Measurements from ENCODE around the gene GLRA1.

GLRA1 gene

DNA sequence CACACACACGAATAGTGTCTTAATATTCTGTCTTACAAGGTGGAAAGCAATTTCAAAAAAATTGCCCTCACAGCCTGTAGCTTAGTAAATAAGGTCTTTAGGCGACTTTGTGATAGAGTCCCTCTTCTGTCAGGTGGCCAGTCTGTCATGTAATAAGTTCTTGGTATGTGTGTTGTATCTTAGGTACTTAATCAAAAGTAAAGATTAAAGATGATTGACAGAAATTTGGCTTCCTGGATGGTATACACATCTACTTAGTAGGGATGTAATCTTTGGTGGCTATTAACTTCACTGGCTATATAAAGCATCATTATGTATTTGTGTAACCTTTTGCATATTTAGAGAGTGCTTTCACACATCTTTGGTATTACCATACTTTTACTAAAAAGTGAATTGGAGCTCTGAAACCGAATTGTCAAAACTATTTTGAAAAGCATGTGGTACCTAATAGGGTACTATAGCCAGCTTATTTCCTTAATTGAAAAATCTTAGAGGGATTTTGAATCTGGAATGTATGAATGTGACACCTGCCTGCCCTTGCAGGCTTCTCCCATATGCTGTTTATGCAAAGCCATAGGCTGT is 149.5 kb downstream of the GLRA1 start:
- no peak for DNase-seq (ENCODE audit: low read depth, low spot score)

DNA sequence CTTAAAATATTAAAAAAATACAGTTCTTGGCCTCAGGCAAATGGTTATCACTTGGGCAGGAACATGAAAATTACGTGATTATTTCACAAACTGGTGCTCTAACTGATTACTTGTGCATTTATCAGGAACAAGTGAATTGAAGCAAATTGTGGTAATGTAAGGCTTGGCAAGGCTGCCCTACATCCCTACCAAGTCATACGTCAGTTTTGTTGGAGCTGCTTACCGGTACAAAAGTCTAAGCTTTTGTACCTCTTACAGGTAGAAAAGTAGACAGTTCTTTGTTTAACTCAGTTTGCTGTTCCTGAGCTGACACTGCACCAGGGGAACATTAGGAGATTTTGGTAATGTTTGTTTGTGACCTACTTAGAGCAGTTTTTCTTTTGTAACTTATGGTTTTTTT is 150.7 kb downstream of the GLRA1 start:
- no peak for DNase-seq (ENCODE audit: low read depth, low spot score)

DNA sequence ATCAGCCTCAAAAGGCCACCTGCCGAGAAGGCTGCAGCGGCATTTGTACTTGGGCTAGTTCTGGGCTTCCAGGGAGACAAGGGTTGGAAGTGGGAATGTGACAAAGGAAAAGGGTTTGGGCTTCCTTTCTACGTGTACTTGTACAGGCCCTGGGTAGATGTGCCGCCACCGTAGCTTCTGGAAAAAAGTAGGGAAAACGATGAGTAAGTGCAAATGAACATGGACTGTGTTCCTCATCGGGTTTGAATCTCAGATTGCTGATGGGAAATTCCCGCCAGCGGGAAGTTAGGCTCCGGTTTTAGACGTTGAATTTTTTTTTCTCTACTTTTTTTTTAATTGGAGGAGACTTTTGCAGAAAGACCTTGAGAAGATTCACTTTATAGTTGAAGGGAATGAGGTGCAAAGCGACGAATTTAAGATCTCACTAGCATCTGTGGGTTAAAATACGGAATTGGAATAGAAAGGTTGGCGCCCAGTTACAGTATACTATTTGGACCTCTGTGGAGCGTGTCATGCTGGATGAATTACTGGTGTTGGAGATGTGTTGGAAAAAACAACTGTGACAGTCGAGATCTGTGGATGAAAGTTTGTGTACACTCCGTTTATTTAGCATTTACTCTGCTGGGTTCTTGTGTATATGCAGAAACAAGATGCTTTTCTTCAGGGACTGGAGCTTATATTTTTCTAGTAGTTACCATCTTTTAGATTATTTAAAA is 151.6 kb downstream of the GLRA1 start:
- no peak for DNase-seq (ENCODE audit: low read depth, low spot score)

Measured in smooth muscle cell of the brain vasculature (primary cell).